Activated T-helper 1 cell treated with Interleukin-2 at 50 U/mL for 16 hours (primary cell): ENCODE measurements around the gene TRIM72.
"Not testable (repeated sequence)": the region's sequence is repeated elsewhere in the genome, so short reads cannot be mapped to it uniquely, and the experiment has no call there.

Source experiments
- DNase-seq: peaks from one replicate; pipeline ENCODE4 v3.0.0-alpha.2; 2020; ENCODE audit warnings: low read depth

TRIM72 gene

DNA sequence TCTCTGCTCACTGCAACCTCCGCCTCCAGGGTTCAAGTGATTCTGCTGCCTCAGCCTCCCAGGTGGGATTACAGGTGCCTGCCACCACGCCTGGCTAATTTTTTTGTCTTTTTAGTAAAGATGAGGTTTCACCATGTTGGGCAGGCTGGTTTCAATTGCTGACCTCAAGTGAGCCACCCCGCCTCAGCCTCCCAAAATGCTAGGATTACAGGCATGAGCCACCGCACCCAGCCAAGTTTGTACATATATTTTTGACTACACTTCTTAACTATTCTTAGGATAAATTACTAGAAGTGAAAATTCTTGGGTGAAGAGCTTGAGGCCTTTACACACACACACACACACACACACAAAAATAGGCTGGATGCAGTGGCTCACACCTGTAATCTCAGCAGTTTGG, 44.4 kb downstream of the TRIM72 start:
- no peak for DNase-seq

DNA sequence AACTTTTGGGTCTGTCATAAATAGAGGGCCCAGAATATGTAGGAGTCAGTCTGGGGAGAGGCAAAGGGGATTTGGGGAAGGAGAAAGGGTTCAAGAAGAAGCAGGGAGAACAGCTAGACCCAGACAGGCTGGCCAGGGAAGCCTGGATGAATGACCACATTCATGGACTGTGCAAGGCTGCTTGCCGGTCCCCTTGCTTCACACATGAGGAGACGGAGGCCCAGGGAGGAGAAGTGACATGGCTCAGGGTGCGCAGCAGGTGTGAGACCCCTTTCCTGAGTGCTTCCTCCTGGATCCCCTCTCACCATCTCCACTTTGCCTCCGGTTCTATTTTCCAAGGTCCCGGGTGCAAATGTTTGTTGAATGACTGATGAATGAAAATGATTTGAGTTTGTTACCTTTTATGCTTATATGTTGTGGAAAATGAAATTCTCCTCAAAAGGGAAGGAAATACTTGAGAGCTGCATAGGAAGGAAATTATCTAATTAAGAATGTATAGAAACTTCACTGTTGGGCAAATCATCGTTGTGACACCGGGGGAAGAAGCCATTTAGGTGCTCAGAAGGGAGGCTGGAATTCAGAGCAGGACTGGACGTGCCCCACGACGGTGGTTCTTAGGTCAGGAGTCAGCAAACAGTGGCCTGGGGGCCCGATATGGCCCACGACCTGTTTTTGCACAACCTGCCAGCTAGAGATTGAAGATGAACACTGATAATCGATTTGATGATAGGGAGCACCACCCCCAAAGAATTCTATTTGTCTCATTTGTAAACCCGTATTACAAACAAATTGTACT, 46.4 kb downstream of the TRIM72 start:
- DNase-seq: no peak

DNA sequence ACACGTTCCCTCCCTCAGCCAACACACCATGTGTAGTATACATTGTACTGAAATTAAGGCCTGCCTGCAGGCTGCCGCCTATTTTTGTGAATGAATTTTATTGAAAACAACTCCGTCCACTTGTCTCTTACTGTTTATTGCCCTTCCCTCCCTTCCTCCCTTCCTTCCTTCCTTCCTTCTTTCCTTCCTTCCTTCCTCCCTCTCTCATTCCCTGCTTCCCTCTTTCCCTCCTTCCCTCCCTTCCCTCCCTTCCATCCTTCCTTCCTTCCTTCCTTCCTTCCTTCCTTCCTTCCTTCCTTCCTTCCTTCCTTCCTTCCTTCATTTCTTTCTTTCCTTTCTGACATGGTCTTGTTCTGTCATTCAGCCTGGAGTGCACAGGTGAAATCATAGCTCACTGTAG, 48.2 kb downstream of the TRIM72 start:
- DNase-seq: no peak

DNA sequence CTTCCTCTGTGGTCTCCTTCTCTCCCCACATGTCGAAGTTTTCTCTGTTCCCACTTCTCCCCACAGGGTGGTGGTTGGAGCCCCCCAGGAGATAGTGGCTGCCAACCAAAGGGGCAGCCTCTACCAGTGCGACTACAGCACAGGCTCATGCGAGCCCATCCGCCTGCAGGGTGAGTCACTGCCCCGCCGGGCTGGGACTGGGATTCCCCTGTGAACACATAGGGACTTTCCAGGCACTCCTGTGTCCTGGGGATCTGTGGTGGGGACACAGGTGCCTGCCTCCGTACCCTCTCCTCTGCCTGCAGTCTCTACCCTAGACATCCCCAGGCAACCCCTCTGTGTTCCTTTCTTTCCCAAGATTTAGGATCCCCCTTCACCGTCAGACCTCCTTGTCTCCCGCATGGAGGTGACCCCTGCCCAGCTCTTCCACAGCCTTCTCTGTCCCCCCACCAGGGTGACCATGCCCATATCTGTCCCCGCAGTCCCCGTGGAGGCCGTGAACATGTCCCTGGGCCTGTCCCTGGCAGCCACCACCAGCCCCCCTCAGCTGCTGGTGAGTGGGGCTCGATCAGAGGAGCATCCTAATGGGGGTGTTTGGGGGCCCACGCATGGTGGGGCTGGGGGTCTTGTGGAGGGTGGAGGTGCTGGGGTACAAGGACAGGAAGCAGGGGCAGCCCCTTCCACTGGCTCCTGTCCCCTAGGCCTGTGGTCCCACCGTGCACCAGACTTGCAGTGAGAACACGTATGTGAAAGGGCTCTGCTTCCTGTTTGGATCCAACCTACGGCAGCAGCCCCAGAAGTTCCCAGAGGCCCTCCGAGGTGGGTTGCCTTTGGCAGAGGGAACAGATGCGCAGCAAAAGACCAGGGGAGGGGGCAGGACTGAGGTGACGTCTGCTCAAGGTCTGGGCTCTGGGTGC, 51.7 kb downstream of the TRIM72 start:
- DNase-seq: peak; percentile 13

DNA sequence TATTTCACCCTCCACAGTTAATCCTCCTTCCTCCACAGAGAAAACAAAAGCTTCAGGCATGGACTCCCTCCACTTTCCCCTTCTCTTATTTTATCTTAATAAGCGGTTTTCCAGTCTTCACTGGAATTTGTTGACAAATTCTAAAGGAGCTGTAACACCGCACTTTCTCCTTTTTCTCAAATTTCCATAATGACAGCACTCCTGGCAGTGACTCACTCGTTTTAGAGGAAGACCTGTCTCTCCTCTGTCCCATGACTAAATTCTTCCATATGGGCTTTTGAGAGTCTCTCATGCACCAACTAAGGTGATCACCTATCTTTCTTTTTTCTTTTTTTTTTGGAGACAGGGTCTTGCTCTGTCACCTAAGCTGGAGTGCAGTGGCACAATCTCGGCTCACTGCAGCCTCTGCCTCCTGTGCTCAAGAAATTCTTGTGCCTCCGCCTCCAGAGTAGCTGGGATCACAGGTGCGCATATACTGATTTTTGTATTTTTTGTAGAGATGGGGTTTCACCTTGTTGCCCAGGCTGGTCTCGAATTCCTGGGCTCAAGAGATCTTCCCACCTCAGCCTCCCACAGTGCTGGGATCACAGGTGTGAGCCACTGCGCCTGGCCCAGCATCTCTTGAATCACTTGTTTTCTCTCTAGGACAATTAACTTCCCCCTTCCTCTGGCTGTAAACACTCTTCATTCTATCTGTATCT, 53.6 kb downstream of the TRIM72 start:
- no peak for DNase-seq

DNA sequence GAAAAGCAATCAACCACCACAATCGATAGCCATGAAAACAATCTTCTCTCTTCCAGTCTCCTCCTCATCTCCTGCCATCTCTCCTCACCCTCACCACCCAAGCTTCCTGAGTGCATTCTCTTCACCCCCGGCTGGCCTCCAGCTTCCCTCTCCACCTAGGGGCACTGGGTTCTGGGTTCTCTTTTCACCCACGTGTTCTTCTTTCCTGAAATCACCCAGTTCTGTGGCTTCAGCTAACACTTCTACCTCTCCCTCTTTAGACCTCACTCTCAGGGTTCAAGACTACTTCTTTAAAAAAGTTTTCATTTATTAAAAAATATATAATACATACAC, 54.1 kb downstream of the TRIM72 start:
- no peak for DNase-seq

DNA sequence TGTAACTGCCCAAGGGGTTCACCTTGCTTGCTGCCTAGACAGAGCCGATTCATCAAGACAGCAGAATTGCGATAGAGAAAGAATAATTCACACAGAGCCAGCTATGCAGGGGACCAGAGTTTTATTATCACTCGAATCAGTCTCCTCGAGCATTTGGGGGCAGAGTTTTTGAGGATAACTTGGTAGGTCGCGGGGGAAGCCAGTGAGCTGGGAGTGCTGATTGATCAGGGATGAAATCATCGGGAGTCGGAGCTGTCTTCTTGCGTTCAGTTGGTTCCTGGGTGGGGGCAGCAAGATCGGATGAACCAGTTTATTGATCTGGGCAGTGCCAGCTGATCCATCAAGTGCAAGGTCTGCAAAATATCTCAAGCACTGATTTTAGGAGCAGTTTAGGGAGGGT, 55.0 kb downstream of the TRIM72 start:
- DNase-seq: no peak

DNA sequence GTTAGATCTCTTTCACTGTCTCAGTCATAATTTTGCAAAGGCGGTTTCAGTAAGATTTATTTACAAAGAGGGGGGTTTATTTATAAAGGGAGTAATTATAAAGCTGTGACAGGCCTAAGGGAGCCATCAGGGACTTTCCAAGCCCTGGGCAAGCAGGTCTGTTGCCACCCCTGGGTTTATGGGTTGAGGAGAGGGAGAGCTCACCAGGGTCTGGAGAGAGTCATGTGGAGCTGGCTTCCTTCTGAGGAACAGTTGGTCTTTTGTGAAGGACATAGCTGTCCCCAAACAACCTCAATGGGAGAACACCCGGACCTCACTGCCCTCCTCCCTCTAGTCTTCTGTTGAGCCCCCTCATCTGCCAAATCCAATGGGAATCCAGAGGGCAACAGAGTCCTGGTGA, 55.6 kb downstream of the TRIM72 start:
- DNase-seq: no peak

DNA sequence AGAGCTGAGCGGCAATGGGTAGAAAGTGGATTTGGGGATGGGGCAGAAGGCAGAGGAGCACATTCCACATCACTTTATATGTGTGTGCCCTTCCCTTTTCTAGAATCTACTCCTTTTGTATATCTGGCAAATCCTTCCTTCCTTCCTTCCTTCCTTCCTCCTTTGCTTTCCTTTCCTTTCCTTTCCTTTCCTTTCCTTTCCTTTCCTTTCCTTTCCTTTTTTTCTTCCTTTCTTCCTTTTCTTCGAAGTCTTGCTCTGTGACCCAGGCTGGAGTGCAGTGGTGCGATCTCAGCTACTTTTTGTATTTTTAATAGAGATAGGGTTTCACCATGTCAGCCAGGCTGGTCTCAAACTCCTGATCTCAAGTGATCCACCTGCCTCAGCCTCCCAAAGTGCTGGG, 56.1 kb downstream of the TRIM72 start:
- DNase-seq: not testable (repeated sequence)

DNA sequence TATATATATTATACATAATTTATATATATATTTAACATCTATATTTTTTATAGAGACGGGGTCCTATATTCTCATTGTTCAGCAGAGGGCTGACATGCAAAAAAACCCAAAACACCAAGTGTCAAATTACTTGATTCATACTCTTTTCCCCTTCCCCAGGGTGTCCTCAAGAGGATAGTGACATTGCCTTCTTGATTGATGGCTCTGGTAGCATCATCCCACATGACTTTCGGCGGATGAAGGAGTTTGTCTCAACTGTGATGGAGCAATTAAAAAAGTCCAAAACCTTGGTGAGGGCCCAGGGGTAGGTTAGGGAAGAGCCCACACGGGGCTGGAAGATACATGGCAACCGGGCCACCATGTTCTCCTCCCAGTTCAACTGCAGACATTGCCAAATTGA, 56.9 kb downstream of the TRIM72 start:
- no peak for DNase-seq

DNA sequence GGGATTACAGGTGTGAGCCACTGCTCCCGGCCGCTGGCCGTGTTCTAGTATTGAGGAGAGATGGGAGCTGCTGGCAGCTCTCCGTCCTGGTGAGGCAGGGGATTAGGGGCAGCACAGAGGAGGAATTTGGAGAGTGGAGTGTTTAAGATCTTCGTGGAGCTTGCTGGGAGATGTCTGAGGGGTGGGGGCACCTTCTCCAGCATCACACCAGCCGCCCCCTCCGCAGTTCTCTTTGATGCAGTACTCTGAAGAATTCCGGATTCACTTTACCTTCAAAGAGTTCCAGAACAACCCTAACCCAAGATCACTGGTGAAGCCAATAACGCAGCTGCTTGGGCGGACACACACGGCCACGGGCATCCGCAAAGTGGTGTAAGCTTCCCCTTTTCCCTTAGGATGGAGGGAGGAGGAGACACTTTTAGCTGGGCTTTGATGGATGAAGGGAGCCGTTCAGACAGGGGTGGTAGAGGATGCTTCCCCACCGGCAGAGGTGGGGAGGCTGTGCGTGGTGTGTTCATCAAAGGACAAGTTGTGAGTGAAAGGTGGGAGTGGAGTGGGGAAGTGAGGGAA, 57.8 kb downstream of the TRIM72 start:
- no peak for DNase-seq

DNA sequence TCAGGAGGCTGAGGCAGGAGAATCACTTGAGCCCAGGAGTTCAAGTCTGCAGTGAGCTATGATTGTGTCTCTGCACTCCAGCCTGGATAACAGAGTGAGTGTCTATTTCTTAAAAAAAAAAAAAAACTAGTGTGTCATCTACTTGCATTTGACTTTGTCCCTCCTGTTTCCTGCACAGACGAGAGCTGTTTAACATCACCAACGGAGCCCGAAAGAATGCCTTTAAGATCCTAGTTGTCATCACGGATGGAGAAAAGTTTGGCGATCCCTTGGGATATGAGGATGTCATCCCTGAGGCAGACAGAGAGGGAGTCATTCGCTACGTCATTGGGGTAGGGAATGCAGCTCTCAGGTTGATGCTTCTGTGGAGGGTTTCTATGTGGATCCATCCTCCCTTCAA, 59.3 kb downstream of the TRIM72 start:
- DNase-seq: no peak

DNA sequence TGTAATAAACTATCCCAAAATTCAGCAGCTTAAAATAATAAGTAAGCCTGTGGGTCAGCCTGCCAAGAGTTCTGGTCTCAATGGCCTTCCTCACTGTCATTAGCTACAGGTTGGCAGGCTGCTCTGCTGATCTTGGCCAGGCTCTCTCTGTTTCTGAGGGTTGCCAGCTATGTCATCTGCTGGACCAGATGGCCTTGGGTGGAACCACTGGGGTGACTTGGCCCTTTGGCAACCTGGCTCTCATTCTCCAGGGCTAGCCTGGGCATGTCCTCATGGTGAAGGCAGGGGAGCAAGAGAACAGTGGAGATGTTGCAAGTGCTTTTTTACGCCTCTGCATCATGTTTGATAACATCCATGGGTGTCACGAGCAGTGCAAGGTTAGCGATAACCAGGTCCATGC, 59.8 kb downstream of the TRIM72 start:
- DNase-seq: no peak

DNA sequence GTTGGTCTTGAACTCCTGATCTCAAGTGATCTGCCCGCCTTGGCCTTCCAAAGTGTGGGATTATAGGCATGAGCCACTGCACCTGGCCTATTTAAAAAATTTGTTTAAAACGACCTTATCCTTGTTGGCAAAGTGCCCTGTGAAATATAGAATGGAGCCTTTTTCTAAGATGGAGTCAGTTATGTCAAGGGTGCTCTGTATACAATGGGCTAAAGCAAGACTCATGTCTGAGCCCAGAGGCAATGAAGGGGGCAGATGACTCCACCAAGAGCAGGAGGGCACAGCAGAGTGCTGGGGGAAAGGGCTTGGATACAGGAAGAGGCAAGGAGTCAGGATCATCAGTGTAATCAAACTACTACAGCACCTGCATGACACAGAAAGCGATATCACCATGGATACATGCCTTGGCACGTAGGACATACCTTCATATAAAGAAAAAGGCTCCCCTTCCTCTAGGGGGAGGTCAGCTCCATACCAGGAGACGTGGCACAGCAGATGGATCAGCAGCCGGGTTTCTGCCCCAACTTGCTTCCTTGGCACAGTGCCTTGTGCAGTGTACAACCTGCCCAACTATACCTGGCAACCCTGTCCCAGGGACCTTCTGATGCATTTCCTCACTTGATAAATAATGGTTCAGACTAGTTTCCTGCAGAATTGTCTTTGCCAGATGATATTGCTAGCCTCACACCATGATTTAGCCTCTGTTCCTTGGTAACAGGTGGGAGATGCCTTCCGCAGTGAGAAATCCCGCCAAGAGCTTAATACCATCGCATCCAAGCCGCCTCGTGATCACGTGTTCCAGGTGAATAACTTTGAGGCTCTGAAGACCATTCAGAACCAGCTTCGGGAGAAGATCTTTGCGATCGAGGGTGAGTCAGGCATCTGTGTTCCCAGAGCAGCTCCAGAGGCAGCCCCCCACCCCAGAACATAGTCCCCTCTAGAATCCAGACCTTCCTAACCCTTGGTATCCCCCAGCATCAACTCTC, 61.2 kb downstream of the TRIM72 start:
- DNase-seq: no peak

DNA sequence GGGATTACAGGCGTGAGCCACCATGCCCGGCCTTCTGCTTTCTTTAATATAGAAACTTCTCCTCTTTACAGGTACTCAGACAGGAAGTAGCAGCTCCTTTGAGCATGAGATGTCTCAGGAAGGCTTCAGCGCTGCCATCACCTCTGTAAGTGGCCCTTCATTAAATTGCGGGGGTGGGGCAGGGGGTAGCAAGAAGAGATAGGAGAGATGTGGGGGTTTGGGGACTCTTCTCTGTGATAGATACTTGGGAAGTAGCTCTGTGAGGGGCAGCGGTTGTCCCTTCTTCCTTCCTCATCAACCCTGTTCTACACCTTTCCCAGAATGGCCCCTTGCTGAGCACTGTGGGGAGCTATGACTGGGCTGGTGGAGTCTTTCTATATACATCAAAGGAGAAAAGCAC, 62.7 kb downstream of the TRIM72 start:
- DNase-seq: no peak

DNA sequence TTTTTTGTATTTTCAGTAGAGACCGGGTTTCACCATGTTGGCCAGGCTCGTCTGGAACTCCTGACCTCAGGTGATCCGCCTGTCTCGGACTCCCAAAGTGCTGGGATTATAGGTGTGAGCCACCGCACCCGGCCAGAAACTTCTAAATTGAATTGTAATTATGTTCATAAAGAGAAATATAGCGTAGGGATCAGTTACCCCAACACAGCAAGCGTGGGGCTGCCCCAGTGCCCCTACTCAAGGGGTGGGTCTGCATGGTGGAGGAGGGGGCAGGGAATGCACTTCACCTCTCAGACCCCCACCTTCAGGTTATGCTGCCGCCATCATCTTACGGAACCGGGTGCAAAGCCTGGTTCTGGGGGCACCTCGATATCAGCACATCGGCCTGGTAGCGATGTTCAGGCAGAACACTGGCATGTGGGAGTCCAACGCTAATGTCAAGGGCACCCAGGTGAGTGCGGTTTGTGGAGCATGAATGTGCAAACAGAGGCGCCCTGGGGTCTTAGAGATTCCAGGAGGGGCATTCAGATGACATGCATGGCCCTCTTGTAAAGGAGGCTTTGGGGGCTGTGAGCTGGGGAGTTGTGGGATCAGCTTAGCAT, 63.8 kb downstream of the TRIM72 start:
- no peak for DNase-seq

DNA sequence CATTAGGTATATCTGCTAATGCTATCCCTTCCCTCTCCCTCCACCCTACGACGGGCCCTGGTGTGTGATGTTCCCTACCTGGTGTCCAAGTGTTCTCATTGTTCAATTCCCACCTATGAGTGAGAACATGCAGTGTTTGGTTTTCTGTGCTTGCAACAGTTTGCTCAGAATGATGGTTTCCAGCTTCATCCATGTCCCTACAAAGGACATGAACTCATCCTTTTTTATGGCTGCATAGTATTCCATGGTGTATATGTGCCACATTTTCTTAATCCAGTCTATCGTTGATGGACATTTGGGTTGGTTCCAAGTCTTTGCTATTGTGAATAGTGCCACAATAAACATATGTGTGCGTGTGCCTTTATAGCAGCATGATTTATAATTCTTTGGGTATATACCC, 64.9 kb downstream of the TRIM72 start:
- not testable (repeated sequence) for DNase-seq
